ENCODE results near the gene FAM174C. TPM values are rescaled to one million over a fixed set of nuclear protein-coding genes. Genes with fewer than 3 reads are reported as not detected.

Gene FAM174C
- total and polyA plus RNA-seq, 2 donors (not counting 3 experiments of a cell fraction or from before 2014, with no cell fraction given): 46.7 to 83.9 TPM

- ChIA-PET CTCF (interaction anchor here (1.2 to 1.6 kb wide), 3 partner anchors 9 to 119 kb away, joined by 4 to 7 read pairs (median 5); no protein-coding TSS in a partner anchor), POLR2A (no interaction called here)
- Histone ChIP-seq H3K79me2 (ENCODE audit: control insufficient read depth, insufficient read depth, low read length) (no peaks in the 10 kb centered on the region), H2AFZ (ENCODE audit: low read depth, low read length) (no peak overlapping the region), H3K9me3 (replicated peaks; ENCODE audit: control insufficient read depth, insufficient read depth, low read length) (no peaks in the 10 kb centered on the region), H3K9ac (replicated peaks; ENCODE audit: extremely low read depth, insufficient read depth, low read length) (no peak overlapping the region), H3K4me3 (replicated peaks in 1 of 3; ENCODE audit: insufficient read depth in 1 of 3, low read depth in 1 of 3, low read length in 3 of 3) (no peak overlapping the region), H3K4me1 (ENCODE audit: control insufficient read depth, extremely low read depth, insufficient read depth, low read length) (peaks cover 10% of the 10 kb centered on the region), H4K20me1 (replicated peaks; ENCODE audit: control insufficient read depth, extremely low read depth, insufficient read depth, low read length) (no peaks in the 10 kb centered on the region), H3K9me1 (replicated peaks; ENCODE audit: control insufficient read depth, extremely low read depth, insufficient read depth, low read length) (no peaks in the 10 kb centered on the region), H3K36me3 (ENCODE audit: control insufficient read depth in 2 of 2, extremely low read depth in 1 of 2, insufficient read depth in 2 of 2, low read length in 2 of 2) (peaks cover 0 to 18% of the 10 kb centered on the region in 2 experiments), H3K27ac (ENCODE audit: insufficient read depth, low read depth, low read length) (no peak overlapping the region), H3K4me2 (ENCODE audit: insufficient read depth, low read length) (no peak overlapping the region), H3K27me3 (ENCODE audit: control insufficient read depth in 2 of 2, insufficient read depth in 2 of 2, low read length in 2 of 2) (no peaks in the 10 kb centered on the region)
- dilution Hi-C loops (cut with MboI; ENCODE audit: extremely low pct_ligation_motif_present, low sequenced_read_pairs) (no loop called here), intact Hi-C loops (cut with micrococcal nuclease) (no loop called here)
- no TSS peak for BruUV-seq (replicated peaks)
- TF ChIP-seq JUN (IDR thresholded peaks at IDR 0.05; ENCODE audit: borderline replicate concordance, insufficient read depth, insufficient read length, low read depth): no peak
- no peak for TF ChIP-seq FOS (IDR thresholded peaks at IDR 0.05; ENCODE audit: borderline replicate concordance, insufficient read depth, low read length)
- TF ChIP-seq CTCF (IDR thresholded peaks at IDR 0.05; ENCODE audit: extremely low read depth in 1 of 2, insufficient read depth in 1 of 2, low read depth in 1 of 2, low read length in 2 of 2): no peak
- TF ChIP-seq POLR2AphosphoS5 (IDR thresholded peaks at IDR 0.05; ENCODE audit: insufficient read depth, low read depth, low read length): no peak
- no peak for TF ChIP-seq MYC (IDR thresholded peaks at IDR 0.05; ENCODE audit: low read depth, low read length)
- no peak for TF ChIP-seq EZH2 (IDR thresholded peaks at IDR 0.05; ENCODE audit: borderline replicate concordance, low read depth, low read length, severe bottlenecking)
- no peak for TF ChIP-seq MAX (IDR thresholded peaks at IDR 0.05; ENCODE audit: insufficient read depth, insufficient read length)
- no peak for TF ChIP-seq GATA2 (IDR thresholded peaks at IDR 0.05; ENCODE audit: insufficient read depth, insufficient read length, low read depth, low read length)
- TF ChIP-seq POLR2A (IDR thresholded peaks at IDR 0.05; ENCODE audit: low read depth, low read length): no peak
- DNase-seq (ENCODE audit: low read depth, low spot score) (no peak), FAIRE-seq (no peak)
Measured at GRCh38 chr19:1231729-1232637, 43.3 kb upstream of the FAM174C start.
